GM23248 (cell line): ENCODE measurements around the gene SHISA9.

Experiments used
- EZH2 ChIP-seq: fragments of 200-600 bp; sonication (generic); IDR thresholded peaks from 2 replicates; pipeline ENCODE4 v1.6.1; 2018; ENCODE audit warnings: antibody characterized with exemption, mild to moderate bottlenecking; ENCODE audit not compliant: insufficient read depth, poor library complexity, severe bottlenecking
- EZH2phosphoT487 ChIP-seq: fragments of 200-600 bp; sonication (generic); IDR thresholded peaks from 2 replicates; pipeline ENCODE4 v1.6.1; 2018; ENCODE audit warnings: antibody characterized with exemption, moderate library complexity, mild to moderate bottlenecking, low read depth; ENCODE audit not compliant: insufficient read depth

DNA sequence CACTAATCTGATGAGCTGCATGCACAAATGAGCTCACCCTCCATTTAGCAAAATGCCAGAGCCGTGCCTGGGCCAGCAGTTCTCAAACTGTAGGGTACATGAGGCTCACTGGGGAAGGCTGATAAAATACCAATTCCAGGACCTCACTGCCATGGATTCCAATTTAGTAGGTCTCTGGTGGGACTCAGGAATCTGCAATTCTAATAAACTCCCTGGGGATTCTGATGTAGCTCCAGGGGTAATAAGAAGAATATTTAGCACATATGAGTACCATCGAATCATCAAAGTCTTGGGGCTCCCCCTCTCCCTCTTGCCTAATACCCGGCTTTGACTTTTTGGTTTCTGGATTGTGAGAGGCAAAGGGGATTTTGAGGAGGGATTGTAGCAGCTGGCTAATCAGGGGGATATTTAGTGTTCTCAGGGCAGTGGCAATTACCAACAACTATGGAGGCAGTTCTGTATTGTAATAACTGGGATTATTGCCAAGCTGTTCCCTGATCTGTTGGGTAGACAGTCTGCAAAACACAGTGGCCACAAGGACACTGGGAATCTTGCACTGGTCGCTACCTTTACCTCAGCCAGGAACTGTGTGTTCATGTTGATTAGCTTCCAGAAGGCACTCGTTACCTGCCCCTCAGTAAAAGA is 140.4 kb downstream of the SHISA9 start:
- TF ChIP-seq EZH2 (no peak), EZH2phosphoT487 (no peak)
